ENCODE data around the gene SLAMF6.

DNA sequence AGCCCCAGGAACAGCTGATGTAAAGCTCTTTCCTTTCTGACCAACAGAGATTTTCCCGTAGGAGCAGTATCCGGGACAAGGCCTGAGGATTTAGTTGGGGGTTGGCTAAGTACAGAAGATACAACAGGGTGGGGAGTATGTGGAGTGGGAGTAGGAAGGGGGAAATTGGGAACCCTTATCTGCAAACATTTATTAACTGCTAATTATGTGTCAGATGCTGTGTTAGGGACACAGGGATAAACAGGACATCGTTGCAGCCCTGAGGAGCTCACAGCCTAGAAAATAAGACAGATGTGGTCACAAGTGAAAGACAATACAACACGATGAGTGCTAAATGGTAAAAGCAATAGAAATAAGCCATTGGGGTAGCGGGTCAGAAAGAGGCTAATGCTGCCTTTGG is 44.3 kb upstream of the SLAMF6 start:
- TF ChIP-seq, protein P1, sequence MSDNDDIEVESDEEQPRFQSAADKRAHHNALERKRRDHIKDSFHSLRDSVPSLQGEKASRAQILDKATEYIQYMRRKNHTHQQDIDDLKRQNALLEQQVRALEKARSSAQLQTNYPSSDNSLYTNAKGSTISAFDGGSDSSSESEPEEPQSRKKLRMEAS (IDR thresholded peaks at IDR 0.05), result no peak
- TF ChIP-seq, protein P2, sequence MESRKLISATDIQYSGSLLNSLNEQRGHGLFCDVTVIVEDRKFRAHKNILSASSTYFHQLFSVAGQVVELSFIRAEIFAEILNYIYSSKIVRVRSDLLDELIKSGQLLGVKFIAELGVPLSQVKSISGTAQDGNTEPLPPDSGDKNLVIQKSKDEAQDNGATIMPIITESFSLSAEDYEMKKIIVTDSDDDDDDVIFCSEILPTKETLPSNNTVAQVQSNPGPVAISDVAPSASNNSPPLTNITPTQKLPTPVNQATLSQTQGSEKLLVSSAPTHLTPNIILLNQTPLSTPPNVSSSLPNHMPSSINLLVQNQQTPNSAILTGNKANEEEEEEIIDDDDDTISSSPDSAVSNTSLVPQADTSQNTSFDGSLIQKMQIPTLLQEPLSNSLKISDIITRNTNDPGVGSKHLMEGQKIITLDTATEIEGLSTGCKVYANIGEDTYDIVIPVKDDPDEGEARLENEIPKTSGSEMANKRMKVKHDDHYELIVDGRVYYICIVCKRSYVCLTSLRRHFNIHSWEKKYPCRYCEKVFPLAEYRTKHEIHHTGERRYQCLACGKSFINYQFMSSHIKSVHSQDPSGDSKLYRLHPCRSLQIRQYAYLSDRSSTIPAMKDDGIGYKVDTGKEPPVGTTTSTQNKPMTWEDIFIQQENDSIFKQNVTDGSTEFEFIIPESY (IDR thresholded peaks at IDR 0.05), result no peak
- TF ChIP-seq, protein P3, sequence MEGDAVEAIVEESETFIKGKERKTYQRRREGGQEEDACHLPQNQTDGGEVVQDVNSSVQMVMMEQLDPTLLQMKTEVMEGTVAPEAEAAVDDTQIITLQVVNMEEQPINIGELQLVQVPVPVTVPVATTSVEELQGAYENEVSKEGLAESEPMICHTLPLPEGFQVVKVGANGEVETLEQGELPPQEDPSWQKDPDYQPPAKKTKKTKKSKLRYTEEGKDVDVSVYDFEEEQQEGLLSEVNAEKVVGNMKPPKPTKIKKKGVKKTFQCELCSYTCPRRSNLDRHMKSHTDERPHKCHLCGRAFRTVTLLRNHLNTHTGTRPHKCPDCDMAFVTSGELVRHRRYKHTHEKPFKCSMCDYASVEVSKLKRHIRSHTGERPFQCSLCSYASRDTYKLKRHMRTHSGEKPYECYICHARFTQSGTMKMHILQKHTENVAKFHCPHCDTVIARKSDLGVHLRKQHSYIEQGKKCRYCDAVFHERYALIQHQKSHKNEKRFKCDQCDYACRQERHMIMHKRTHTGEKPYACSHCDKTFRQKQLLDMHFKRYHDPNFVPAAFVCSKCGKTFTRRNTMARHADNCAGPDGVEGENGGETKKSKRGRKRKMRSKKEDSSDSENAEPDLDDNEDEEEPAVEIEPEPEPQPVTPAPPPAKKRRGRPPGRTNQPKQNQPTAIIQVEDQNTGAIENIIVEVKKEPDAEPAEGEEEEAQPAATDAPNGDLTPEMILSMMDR (IDR thresholded peaks at IDR 0.05; ENCODE audit: low read depth, low read length, missing input control), result no peak
- TF ChIP-seq YY1 (IDR thresholded peaks at IDR 0.05) (no peak), RAD21 (IDR thresholded peaks at IDR 0.05) (no peak), GABPA (IDR thresholded peaks at IDR 0.05 in 1 of 2, conservative IDR thresholded peaks at IDR 0.05 in 1 of 2) (no peak), TAF1 (conservative IDR thresholded peaks at IDR 0.05) (no peak), SP1 (IDR thresholded peaks at IDR 0.05) (no peak), EGR1 (IDR thresholded peaks at IDR 0.05; ENCODE audit: low read depth in 2 of 2) (no peak), RXRA (IDR thresholded peaks at IDR 0.05) (no peak), HNF4A (conservative IDR thresholded peaks at IDR 0.05) (no peak), FOXA1 (IDR thresholded peaks at IDR 0.05) (no peak), HNF4G (IDR thresholded peaks at IDR 0.05) (no peak)
- TF ChIP-seq, protein P4, sequence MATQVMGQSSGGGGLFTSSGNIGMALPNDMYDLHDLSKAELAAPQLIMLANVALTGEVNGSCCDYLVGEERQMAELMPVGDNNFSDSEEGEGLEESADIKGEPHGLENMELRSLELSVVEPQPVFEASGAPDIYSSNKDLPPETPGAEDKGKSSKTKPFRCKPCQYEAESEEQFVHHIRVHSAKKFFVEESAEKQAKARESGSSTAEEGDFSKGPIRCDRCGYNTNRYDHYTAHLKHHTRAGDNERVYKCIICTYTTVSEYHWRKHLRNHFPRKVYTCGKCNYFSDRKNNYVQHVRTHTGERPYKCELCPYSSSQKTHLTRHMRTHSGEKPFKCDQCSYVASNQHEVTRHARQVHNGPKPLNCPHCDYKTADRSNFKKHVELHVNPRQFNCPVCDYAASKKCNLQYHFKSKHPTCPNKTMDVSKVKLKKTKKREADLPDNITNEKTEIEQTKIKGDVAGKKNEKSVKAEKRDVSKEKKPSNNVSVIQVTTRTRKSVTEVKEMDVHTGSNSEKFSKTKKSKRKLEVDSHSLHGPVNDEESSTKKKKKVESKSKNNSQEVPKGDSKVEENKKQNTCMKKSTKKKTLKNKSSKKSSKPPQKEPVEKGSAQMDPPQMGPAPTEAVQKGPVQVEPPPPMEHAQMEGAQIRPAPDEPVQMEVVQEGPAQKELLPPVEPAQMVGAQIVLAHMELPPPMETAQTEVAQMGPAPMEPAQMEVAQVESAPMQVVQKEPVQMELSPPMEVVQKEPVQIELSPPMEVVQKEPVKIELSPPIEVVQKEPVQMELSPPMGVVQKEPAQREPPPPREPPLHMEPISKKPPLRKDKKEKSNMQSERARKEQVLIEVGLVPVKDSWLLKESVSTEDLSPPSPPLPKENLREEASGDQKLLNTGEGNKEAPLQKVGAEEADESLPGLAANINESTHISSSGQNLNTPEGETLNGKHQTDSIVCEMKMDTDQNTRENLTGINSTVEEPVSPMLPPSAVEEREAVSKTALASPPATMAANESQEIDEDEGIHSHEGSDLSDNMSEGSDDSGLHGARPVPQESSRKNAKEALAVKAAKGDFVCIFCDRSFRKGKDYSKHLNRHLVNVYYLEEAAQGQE (IDR thresholded peaks at IDR 0.05), result no peak

All from liver (tissue), 3 donors.